BE2C (cell line): ENCODE results near the gene RUSC1.
A peak's percentile ranks its signal among the peaks of the same experiment; 100 is the strongest.
"Not testable (repeated sequence)": the region's sequence is repeated elsewhere in the genome, so short reads cannot be mapped to it uniquely, and the experiment has no call there.

Experiments
- DNase-seq: peaks from one replicate; pipeline ENCODE4 v3.0.0-alpha.2; 2020
- H3K27me3 ChIP-seq: fragments of 250-450 bp; sonication (Bioruptor Pico); 2 replicates; pipeline ENCODE4 v1.5.1; 2020; ENCODE audit warnings: mild to moderate bottlenecking
- H3K36me3 ChIP-seq: fragments of 250-450 bp; sonication (Bioruptor Pico); 2 replicates; pipeline ENCODE4 v1.5.1; 2020; ENCODE audit warnings: mild to moderate bottlenecking
- H3K4me1 ChIP-seq: fragments of 250-450 bp; sonication (Bioruptor Pico); 2 replicates; pipeline ENCODE4 v1.5.1; 2020
- H3K4me3 ChIP-seq: 2 replicates; pipeline ENCODE4 v1.5.1; 2011; ENCODE audit warnings: low read depth, low read length
- H3K9me3 ChIP-seq: fragments of 250-450 bp; sonication (Bioruptor Pico); 2 replicates; pipeline ENCODE4 v1.5.1; 2020
- TF ChIP-seq, protein P1 (sequence below): IDR thresholded peaks from 2 replicates; pipeline ENCODE4 v1.5.1; 2012; ENCODE audit warnings: mild to moderate bottlenecking, low read depth, low read length

The RUSC1 gene

DNA sequence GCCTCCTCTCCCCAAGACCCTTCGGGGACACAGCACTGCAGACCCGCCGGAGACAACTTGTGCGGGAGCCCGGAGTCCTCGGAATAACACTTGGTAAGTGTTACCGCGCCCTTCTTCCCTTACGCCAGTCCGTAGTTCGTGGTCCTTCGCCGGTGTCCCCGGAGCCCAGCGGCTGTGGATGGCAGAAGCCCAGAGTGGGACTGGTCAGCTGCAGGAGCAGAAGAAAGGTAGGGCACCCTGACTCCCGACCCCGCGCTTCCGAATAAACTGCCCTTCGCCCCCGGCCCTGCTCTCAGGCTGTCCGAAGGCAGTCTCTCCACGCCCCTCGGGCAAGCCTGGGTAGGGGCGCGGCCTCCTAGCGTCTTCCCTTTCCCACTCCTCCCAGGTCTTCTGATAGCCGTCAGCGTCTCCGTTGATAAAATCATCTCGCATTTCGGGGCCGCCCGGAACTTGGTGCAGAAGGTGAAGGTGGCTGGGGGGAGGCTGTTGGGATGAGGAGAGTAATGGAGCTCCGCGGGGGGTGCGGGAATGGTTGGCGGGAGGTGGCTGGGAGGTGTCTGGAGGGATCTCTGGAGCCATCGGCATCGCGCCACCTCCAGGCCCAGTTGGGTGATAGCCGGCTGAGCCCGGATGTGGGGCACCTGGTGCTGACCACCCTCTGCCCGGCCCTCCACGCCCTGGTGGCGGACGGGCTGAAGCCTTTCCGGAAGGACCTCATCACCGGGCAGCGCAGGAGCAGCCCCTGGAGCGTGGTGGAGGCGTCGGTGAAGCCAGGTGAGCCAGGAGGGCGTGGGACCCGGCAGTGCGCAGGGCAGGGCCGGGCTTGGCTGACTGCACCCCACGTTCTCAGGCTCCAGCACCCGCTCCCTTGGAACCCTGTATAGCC lies 4.3 kb downstream of the RUSC1 start:
- no peaks in the 10 kb centered on the region for H3K27me3 ChIP-seq
- peak; percentile 64 for DNase-seq
- TF ChIP-seq, protein P1, sequence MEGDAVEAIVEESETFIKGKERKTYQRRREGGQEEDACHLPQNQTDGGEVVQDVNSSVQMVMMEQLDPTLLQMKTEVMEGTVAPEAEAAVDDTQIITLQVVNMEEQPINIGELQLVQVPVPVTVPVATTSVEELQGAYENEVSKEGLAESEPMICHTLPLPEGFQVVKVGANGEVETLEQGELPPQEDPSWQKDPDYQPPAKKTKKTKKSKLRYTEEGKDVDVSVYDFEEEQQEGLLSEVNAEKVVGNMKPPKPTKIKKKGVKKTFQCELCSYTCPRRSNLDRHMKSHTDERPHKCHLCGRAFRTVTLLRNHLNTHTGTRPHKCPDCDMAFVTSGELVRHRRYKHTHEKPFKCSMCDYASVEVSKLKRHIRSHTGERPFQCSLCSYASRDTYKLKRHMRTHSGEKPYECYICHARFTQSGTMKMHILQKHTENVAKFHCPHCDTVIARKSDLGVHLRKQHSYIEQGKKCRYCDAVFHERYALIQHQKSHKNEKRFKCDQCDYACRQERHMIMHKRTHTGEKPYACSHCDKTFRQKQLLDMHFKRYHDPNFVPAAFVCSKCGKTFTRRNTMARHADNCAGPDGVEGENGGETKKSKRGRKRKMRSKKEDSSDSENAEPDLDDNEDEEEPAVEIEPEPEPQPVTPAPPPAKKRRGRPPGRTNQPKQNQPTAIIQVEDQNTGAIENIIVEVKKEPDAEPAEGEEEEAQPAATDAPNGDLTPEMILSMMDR, result peak; percentile 49
- H3K36me3 ChIP-seq, result peaks cover 4% of the 10 kb centered on the region
- H3K4me3 ChIP-seq, result peak overlapping the region; percentile 87
- H3K9me3 ChIP-seq, result no peaks in the 10 kb centered on the region
- H3K4me1 ChIP-seq, result peaks cover 7% of the 10 kb centered on the region

DNA sequence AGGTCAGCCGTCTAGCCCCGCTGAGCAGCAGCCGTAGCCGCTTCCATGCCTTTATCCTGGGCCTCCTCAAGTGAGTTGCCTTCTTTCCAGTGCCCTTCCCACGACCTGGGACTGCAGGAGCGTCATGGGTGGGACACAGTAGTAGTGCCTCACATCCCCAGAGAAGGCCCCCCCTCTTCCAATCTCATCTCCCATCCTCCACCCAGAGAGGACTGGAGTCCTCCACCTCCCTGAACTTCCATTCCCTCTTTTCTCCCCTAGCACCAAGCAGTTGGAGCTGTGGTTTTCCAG lies 4.9 kb downstream of the RUSC1 start:
- no peaks in the 10 kb centered on the region for H3K9me3 ChIP-seq
- H3K4me1 ChIP-seq, result peaks cover 7% of the 10 kb centered on the region
- peaks cover 5% of the 10 kb centered on the region for H3K36me3 ChIP-seq
- peak overlapping the region; percentile 87; the same call in 1 of the 2 replicates for H3K4me3 ChIP-seq
- TF ChIP-seq, protein P1, result no peak
- no peaks in the 10 kb centered on the region for H3K27me3 ChIP-seq
- DNase-seq, result no peak

DNA sequence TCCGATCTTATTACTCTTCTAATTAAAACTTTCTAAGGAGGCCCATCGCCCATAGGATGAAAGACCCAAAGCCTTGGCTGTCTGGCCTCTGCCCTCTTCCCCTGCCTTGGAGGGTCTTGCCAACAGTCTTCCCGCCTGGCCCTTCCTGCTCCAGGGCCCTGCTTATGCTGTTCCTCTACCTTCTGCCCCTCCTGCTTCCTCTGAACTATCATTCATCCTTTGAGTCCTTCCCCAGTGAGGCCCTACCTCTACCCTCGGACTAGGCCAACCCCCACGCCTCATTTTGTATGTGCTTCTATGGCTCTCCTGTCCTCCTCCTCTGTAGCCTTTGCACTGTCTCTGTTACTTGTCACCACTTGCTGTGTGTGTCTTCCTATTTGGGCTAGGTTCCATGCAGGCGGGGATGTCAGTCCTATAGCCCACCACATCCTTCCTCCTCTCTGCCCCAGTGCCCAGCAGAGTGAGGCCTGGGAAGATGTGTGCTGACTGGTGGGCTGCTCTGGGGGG lies 5.4 kb downstream of the RUSC1 start:
- Histone ChIP-seq H3K4me1 (peaks cover 7% of the 10 kb centered on the region), H3K27me3 (no peaks in the 10 kb centered on the region), H3K4me3 (no peak overlapping the region), H3K36me3 (peaks cover 10% of the 10 kb centered on the region), H3K9me3 (no peaks in the 10 kb centered on the region)
- TF ChIP-seq, protein P1, result no peak
- DNase-seq, result no peak

DNA sequence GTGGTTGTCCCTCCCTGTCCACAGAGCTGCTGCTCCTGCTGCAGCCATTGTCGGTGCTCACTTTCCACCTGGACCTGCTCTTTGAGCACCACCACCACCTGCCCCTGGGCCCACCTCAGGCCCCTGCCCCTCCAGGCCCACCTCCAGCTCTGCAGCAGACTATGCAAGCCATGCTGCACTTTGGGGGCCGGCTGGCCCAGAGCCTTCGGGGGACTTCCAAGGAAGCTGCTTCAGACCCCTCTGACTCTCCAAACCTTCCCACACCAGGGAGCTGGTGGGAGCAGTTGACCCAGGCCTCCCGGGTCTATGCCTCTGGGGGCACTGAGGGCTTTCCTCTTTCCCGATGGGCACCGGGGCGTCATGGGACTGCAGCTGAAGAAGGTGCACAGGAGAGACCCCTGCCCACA lies 5.9 kb downstream of the RUSC1 start:
- Histone ChIP-seq H3K9me3 (no peaks in the 10 kb centered on the region), H3K4me3 (no peak overlapping the region), H3K36me3 (peaks cover 14% of the 10 kb centered on the region), H3K27me3 (no peaks in the 10 kb centered on the region), H3K4me1 (peaks cover 3% of the 10 kb centered on the region)
- TF ChIP-seq, protein P1, result no peak
- no peak for DNase-seq

DNA sequence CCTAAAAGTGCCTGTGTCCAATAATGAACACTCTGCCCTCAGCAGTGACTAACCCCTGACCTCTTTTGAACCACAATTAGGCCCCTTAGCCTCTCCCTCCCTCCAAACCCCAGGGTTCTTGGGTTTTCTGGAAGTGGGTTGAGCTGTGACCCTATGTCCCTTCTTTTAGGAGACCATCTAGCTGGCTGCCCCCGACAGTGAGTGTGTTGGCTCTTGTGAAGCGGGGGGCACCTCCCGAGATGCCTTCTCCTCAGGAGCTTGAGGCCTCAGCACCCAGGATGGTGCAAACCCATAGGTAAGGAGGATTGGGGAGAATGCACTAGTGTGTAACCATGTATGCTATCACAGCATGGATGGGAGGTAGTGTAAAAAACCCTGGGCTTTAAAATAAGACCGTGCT lies 7.3 kb downstream of the RUSC1 start:
- H3K36me3 ChIP-seq, result peaks cover 14% of the 10 kb centered on the region
- H3K27me3 ChIP-seq, result no peaks in the 10 kb centered on the region
- TF ChIP-seq, protein P1, result no peak
- no peaks in the 10 kb centered on the region; the same call in 1 of the 2 replicates for H3K4me1 ChIP-seq
- DNase-seq, result no peak
- no peak overlapping the region for H3K4me3 ChIP-seq
- no peaks in the 10 kb centered on the region for H3K9me3 ChIP-seq

DNA sequence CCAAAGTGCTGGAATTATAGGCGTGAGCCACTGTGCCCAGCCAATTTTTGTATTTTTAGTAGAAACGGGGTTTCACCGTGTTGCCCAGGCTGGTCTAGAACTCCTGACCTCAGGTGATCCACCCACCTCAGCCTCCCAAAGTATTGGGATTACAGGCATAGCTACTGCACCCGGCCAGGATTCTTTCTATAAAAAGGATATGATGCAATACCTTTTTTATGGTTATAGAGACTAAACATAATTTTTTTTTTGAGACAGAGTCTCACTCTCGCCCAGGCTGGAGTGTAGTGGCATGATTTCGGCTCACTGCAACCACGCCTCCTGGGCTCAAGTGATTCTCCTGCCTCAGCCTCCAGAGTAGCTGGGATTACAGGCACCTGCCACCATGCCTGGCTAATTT lies 8.2 kb downstream of the RUSC1 start:
- not testable (repeated sequence) for H3K4me1 ChIP-seq, H3K9me3 ChIP-seq, DNase-seq, H3K27me3 ChIP-seq, H3K4me3 ChIP-seq
- peaks cover 22% of the 10 kb centered on the region for H3K36me3 ChIP-seq
